Stimulated activated CD4-positive, alpha-beta T cell treated with anti-CD3 and anti-CD28 coated beads, Interleukin-4, amount 100 ng/mL, for 24 hours (primary cell): Measurements from ENCODE around the gene FUZ.

ENCODE experiments used
- DNase-seq: peaks from one replicate; pipeline ENCODE4 v3.0.0-alpha.2; 2020

FUZ gene

GRCh38 chr19:49802836-49803528 is 10.1 kb downstream of the FUZ start:
- DNase-seq: no peak

- no peak for DNase-seq
Measured at GRCh38 chr19:49801966-49802661, 11.0 kb downstream of the FUZ start.

GRCh38 chr19:49801401-49801888 is 11.6 kb downstream of the FUZ start:
- no peak for DNase-seq

- DNase-seq: no peak
Measured at GRCh38 chr19:49800771-49801170, 12.3 kb downstream of the FUZ start.

GRCh38 chr19:49799798-49800376 is 13.2 kb downstream of the FUZ start:
- no peak for DNase-seq

- no peak for DNase-seq
Measured at GRCh38 chr19:49799271-49799797, 13.8 kb downstream of the FUZ start.

- DNase-seq: no peak
Measured at GRCh38 chr19:49798574-49798973, 14.5 kb downstream of the FUZ start.

- DNase-seq: no peak
Measured at GRCh38 chr19:49795615-49796014, 17.5 kb downstream of the FUZ start.

- peak; percentile 22 for DNase-seq
Measured at GRCh38 chr19:49793561-49793840, 19.6 kb downstream of the FUZ start.

- no peak for DNase-seq
Measured at GRCh38 chr19:49792829-49793560, 20.1 kb downstream of the FUZ start.

- DNase-seq: no peak
Measured at GRCh38 chr19:49791776-49792445, 21.2 kb downstream of the FUZ start.

- DNase-seq: no peak
Measured at GRCh38 chr19:49790866-49791265, 22.2 kb downstream of the FUZ start.

GRCh38 chr19:49788857-49789256 is 24.2 kb downstream of the FUZ start:
- DNase-seq: no peak

GRCh38 chr19:49787746-49788145 is 25.3 kb downstream of the FUZ start:
- DNase-seq: no peak

GRCh38 chr19:49786376-49786820 is 26.7 kb downstream of the FUZ start:
- no peak for DNase-seq

- no peak for DNase-seq
Measured at GRCh38 chr19:49782515-49782914, 30.6 kb downstream of the FUZ start.

- no peak for DNase-seq
Measured at GRCh38 chr19:49781394-49781793, 31.7 kb downstream of the FUZ start.

GRCh38 chr19:49780861-49781260 is 32.2 kb downstream of the FUZ start:
- DNase-seq: no peak

GRCh38 chr19:49779731-49780555 is 33.1 kb downstream of the FUZ start:
- DNase-seq: no peak

- no peak for DNase-seq
Measured at GRCh38 chr19:49776371-49776764, 36.7 kb downstream of the FUZ start.

GRCh38 chr19:49775742-49776370 is 37.2 kb downstream of the FUZ start:
- DNase-seq: no peak
